ENCODE measurements around the gene PDS5B.
"Not testable (repeated sequence)": the region's sequence is repeated elsewhere in the genome, so short reads cannot be mapped to it uniquely, and the experiment has no call there.

The PDS5B gene, protein sequence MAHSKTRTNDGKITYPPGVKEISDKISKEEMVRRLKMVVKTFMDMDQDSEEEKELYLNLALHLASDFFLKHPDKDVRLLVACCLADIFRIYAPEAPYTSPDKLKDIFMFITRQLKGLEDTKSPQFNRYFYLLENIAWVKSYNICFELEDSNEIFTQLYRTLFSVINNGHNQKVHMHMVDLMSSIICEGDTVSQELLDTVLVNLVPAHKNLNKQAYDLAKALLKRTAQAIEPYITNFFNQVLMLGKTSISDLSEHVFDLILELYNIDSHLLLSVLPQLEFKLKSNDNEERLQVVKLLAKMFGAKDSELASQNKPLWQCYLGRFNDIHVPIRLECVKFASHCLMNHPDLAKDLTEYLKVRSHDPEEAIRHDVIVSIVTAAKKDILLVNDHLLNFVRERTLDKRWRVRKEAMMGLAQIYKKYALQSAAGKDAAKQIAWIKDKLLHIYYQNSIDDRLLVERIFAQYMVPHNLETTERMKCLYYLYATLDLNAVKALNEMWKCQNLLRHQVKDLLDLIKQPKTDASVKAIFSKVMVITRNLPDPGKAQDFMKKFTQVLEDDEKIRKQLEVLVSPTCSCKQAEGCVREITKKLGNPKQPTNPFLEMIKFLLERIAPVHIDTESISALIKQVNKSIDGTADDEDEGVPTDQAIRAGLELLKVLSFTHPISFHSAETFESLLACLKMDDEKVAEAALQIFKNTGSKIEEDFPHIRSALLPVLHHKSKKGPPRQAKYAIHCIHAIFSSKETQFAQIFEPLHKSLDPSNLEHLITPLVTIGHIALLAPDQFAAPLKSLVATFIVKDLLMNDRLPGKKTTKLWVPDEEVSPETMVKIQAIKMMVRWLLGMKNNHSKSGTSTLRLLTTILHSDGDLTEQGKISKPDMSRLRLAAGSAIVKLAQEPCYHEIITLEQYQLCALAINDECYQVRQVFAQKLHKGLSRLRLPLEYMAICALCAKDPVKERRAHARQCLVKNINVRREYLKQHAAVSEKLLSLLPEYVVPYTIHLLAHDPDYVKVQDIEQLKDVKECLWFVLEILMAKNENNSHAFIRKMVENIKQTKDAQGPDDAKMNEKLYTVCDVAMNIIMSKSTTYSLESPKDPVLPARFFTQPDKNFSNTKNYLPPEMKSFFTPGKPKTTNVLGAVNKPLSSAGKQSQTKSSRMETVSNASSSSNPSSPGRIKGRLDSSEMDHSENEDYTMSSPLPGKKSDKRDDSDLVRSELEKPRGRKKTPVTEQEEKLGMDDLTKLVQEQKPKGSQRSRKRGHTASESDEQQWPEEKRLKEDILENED (N-terminal part only)

DNA sequence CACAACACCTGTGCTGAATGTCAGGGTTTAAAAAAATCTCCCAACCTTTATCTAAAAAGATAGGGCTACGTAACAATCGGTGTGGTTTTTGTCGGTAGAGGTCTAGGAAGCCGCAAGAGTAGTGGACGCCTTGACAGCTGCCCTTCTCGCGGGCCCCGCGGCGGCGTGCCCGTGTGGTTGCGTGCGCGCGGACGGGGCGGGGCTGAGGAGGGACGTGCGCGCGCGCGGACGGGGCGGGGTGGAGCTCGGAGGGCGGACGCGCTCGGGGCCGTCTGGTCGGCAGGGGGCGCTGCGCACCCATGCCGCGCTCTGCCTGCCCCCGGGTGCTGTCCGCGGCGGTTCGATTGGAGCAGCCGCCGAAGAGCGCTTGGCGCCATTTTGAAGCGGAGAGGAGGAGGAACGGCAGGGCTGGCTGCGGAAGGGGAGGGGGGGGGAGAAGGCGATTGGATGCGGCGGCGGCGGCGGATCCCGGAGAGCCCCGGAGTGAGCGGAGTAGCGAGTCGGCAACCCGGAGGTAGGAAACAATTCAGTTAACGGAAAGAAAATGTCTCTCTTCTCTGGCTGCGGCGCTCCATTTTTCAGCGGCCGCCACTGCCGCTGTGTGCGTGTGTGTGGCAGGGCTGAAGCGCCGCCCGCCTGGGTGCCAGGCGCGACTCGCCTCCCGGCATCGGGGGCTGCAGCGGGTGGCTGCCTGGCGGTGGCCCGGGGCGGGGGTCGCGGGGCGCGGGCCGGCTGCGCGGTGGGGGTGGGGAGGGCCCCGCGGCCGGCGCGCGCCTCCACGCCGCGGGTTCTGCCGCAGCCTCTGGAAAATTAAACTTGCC lies at the start of gene PDS5B:
Gene PDS5B (plus strand): TSS at position 373 of the 821 bp plus-strand sequence. CDS start 62,321 bp downstream, outside the sequence.
- Mint-ChIP-seq H3K36me3 (ENCODE audit: low read depth) (peaks cover 5% of the 10 kb centered on the region), H3K27me3 (peaks cover 8% of the 10 kb centered on the region), H3K27ac (peak within 1 kb of the TSS; percentile 89), H3K4me3 (peak within 1 kb of the TSS; percentile 92), H3K9me3 (no peaks in the 10 kb centered on the region), H3K4me1 (ENCODE audit: low read depth) (peaks cover 37% of the 10 kb centered on the region)
- intact Hi-C loops (cut with micrococcal nuclease), result loop anchor here (1.0 to 5.0 kb wide), 4 partner anchors 53 to 1141 kb away; no protein-coding TSS in a partner anchor

DNA sequence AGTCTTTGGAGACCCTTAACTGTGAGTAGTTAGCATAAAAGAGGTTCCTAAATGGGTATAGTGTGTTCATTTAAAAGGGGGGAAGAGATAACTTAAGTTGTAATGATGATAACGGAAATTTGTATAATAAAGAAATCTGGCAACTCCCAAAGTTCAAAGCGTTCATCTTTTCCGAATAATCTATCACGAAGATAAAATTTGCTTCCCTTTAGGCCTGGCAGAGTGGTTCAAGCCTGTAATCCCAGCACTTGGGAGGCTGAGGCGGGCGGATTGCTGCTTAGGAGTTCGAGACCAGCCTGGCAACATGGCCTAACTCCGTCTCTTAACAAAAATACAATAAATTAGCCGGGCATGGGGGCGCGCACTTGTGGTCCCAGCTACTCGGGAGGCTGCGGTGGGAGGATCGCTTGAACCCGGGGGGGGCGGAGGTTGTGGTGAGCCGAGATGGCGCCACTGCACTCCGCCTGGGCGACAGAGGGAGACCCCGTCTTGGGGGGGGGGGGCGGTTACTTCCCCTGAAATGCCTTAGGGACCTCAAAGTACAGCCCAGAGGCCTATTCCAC lies 48.6 kb upstream of the PDS5B start:
- H3K36me3 Mint-ChIP-seq (ENCODE audit: low read depth), result peaks cover 48% of the 10 kb centered on the region
- H3K4me1 Mint-ChIP-seq (ENCODE audit: low read depth), result peaks cover 48% of the 10 kb centered on the region

DNA sequence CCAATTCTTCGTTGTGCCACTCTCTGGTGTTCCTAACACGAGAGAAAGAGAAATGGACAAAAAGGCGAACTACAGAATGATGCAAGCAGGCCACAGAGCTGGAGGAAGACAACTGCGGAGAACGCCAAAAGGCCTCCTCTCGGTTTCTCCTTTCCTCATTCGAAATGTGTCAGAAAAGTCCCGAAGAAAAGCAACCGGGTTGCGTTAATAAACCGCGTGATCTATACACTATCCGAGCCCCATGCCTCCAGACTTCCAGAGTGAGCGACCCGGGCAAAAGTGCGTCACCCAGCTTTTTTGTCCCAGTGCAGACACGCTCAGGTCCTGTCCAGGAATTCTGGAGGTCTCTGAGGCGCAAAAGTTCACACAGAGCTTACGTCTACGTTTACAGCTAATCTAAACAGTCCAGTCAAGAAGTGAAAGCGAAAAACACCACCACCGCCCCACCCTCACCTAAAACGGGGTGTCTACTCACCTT lies 48.1 kb upstream of the PDS5B start:
- intact Hi-C loops (cut with micrococcal nuclease), result loop anchor here (2.0 to 5.0 kb wide), 5 partner anchors 44 to 1004 kb away; partner anchors contain the start of genes BRCA2, N4BP2L1 and ZAR1L
- peak overlapping the region; percentile 94 for H3K4me3 Mint-ChIP-seq
- H3K9me3 Mint-ChIP-seq, result no peaks in the 10 kb centered on the region
- H3K27ac Mint-ChIP-seq, result peak overlapping the region; percentile 98
- H3K4me1 Mint-ChIP-seq (ENCODE audit: low read depth), result peaks cover 46% of the 10 kb centered on the region
- peaks cover 45% of the 10 kb centered on the region for H3K36me3 Mint-ChIP-seq (ENCODE audit: low read depth)
- H3K27me3 Mint-ChIP-seq, result no peaks in the 10 kb centered on the region

More for the DNA sequence above, 48.6 kb upstream of the PDS5B start:
- Mint-ChIP-seq H3K27ac (peak overlapping the region; percentile 98), H3K9me3 (no peaks in the 10 kb centered on the region), H3K27me3 (no peaks in the 10 kb centered on the region), H3K4me3 (peak overlapping the region; percentile 94)
- intact Hi-C loops (cut with micrococcal nuclease), result loop anchor here (2.0 to 5.0 kb wide), 5 partner anchors 45 to 1005 kb away; partner anchors contain the start of genes BRCA2, N4BP2L1 and ZAR1L

DNA sequence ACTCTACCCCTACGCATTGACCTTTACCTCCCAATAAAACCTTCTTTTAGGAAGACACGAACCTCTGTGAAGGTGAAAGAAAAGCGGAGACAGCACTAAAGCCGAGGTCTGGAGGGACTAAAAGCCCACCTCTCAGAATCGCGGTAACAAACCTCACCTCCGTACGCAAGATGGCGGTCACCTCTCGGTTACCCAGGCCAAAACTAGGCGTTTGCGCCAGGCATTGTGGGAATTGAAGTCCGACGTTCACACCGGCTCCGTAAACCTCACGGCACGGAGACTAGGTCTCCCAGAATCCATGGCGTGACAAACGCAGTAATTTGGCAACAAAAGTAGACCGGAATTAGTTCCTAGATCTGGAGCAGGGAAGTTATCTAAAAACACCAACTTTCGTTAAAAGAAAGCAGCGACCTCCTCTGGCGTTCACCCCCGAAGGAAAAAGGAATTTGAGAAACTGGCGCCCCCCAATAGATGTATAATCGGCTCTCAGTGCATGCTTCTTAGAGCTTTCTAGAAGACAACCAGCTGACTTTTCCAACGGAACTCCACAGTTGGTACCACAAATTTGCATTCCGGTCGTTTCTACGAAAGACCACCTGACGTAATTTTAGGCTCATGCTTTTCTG lies 47.5 kb upstream of the PDS5B start, which contains the start of gene N4BP2L2:
Gene N4BP2L2 (minus strand): TSS at position 175 of the 626 bp plus-strand sequence. CDS start 1,768 bp downstream, outside the sequence.
- Mint-ChIP-seq H3K27ac (peak within 1 kb of the TSS; percentile 98), H3K4me3 (peak within 1 kb of the TSS; percentile 94), H3K27me3 (no peaks in the 10 kb centered on the region), H3K9me3 (no peaks in the 10 kb centered on the region), H3K4me1 (ENCODE audit: low read depth) (peaks cover 40% of the 10 kb centered on the region), H3K36me3 (ENCODE audit: low read depth) (peaks cover 40% of the 10 kb centered on the region)
- intact Hi-C loops (cut with micrococcal nuclease), result loop anchor here (2.0 to 5.0 kb wide), 5 partner anchors 44 to 1004 kb away; partner anchors contain the start of genes BRCA2, N4BP2L1 and ZAR1L

DNA sequence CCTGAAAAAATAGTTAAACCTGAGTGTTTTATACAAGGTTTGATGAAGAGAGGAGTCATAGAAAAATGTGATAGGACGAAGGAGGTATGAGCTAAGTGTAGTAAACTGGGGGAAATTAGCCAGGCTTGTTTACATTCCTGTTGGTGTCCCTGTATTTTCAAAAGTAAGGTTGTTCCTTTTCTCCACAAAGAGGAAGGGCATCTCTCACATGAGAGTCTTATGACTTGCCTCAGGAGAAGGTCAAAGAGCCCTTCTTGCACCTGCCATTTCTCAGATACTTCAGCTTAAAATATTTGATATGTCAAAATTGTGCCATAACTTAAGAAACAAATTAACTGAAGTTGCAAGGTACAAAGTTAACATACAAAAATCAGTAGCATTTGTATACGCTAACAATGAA lies 44.0 kb upstream of the PDS5B start:
- Mint-ChIP-seq H3K36me3 (ENCODE audit: low read depth) (peaks cover 11% of the 10 kb centered on the region), H3K4me1 (ENCODE audit: low read depth) (peaks cover 12% of the 10 kb centered on the region), H3K27me3 (no peaks in the 10 kb centered on the region), H3K27ac (no peak overlapping the region), H3K4me3 (no peak overlapping the region), H3K9me3 (no peaks in the 10 kb centered on the region)
- intact Hi-C loops (cut with micrococcal nuclease), result no loop called here

DNA sequence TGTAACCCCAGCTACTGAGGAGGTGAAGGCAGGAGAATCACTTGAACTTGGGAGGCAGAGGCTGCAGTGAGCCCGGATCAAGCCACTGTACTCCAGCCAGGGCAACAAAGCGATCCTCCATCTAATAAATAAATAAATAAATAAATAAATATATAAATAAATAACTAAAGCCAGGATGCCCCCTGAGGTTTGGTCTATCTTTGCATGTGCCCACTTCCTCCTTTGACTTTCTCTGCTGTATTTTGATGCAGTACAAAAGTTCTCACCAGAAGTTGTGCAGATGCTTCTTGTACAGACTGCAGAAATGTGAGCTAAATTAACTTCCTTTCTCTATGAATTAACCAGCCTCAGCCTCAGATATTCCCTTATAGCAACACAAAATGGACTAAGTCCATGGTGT lies 41.2 kb upstream of the PDS5B start:
- H3K4me3 Mint-ChIP-seq, result no peak overlapping the region
- peaks cover 20% of the 10 kb centered on the region for H3K4me1 Mint-ChIP-seq (ENCODE audit: low read depth)
- no peak overlapping the region for H3K27ac Mint-ChIP-seq
- H3K9me3 Mint-ChIP-seq, result no peaks in the 10 kb centered on the region
- H3K36me3 Mint-ChIP-seq (ENCODE audit: low read depth), result no peaks in the 10 kb centered on the region
- intact Hi-C loops (cut with micrococcal nuclease), result no loop called here
- no peaks in the 10 kb centered on the region for H3K27me3 Mint-ChIP-seq

DNA sequence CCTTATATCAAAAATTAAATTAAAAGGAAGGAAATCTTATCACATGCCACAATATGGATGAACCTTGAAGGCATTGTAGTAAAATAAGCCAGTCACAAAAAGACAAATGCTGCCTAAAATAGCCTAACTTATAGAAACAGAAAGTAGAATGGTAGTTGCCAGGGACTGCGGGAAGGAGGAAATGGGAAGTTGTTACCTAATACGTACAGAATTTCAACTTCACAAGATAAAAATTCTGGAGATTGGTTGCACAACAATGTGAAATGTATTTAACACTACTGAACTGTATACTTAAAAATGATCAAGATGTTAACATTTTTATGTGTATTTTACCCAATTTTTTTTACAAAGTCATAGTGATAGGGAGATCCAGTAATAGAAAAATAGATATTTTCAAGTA lies 37.4 kb upstream of the PDS5B start:
- Mint-ChIP-seq H3K9me3 (no peaks in the 10 kb centered on the region), H3K36me3 (ENCODE audit: low read depth) (no peaks in the 10 kb centered on the region), H3K4me1 (ENCODE audit: low read depth) (peaks cover 15% of the 10 kb centered on the region), H3K27ac (peak overlapping the region; percentile 47), H3K27me3 (no peaks in the 10 kb centered on the region), H3K4me3 (peak overlapping the region; percentile 4)
- intact Hi-C loops (cut with micrococcal nuclease), result no loop called here

DNA sequence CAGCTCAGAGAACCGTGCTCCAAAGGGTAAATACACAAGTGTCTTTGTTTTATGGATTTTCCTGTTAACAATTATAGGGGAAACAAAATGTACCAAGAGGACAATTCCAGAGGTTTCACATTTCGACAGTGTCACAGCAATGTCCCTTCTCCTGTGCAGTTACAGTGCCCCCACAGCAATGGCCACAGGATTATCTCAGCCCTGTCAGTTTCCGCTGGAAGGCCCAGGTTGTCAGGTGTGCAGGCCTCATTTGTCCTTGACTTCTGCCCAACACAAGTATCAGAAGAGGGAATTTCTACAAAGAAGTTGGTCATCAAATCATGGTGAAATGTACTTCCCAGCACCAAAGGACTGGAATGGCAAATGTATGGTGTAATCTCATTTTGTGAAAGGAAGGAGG lies 36.5 kb upstream of the PDS5B start:
- Mint-ChIP-seq H3K27me3 (no peaks in the 10 kb centered on the region), H3K36me3 (ENCODE audit: low read depth) (no peaks in the 10 kb centered on the region), H3K27ac (no peak overlapping the region), H3K4me3 (no peak overlapping the region), H3K4me1 (ENCODE audit: low read depth) (peaks cover 15% of the 10 kb centered on the region), H3K9me3 (no peaks in the 10 kb centered on the region)
- intact Hi-C loops (cut with micrococcal nuclease), result no loop called here

DNA sequence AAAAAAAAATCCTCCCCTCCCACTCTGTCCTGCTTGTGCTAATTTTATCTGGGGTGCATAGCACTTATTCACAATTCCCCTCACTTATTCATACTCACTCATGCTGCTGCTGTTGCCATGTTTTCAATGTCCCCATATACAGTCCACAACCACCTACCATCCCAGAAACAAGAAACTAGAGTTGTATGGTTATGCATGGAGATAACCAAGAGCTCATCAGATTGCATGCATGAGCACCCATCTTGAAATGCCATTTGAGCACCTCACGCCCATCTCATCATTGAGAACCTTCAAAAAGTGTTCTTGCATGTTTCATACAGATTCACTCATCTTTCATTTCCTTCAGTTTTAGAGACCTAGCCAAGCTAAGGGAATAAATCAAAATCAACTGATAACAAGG lies 32.5 kb upstream of the PDS5B start:
- H3K36me3 Mint-ChIP-seq (ENCODE audit: low read depth), result no peaks in the 10 kb centered on the region

DNA sequence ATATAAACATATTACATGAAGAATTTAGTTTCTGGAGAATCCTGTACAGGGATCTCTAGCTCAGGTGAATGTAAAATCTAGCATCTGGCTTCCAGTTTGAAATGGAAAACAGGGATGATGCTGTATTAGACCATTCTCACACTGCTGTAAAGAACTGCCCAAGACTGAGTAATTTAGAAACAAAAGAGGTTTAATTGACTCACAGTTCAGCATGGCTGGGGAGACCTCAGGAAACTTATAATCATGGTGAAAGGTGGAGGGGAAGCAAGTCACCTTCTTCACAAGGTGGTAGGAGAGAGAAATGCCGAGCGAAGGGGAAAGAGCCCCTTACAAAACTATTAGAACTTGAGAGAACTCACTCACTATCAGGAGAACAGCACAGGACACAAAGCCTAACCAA lies 30.6 kb upstream of the PDS5B start:
- peaks cover 7% of the 10 kb centered on the region for H3K9me3 Mint-ChIP-seq
- no peaks in the 10 kb centered on the region for H3K4me1 Mint-ChIP-seq (ENCODE audit: low read depth)

More for the DNA sequence above, 32.5 kb upstream of the PDS5B start:
- Mint-ChIP-seq H3K4me3 (no peak overlapping the region), H3K4me1 (ENCODE audit: low read depth) (peaks cover 11% of the 10 kb centered on the region), H3K27ac (no peak overlapping the region), H3K27me3 (no peaks in the 10 kb centered on the region), H3K9me3 (no peaks in the 10 kb centered on the region)
- intact Hi-C loops (cut with micrococcal nuclease), result no loop called here

DNA sequence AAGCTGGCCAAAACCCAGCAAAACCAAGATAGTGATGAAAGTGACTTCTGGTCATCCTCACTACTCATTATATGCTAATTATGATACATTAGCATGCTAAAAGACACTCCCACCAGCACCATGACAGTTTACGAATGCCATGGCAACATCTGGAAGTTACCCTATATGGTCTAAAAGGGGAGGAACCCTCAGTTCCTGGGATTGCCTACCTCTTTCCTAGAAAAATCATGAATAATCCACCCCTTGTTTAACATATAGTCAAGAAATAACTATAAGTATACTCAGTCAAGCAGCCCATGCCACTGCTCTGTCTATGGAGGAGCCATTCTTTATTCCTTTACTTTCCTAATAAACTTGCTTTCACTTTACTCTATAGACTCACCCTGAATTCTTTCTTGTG lies 25.4 kb upstream of the PDS5B start:
- H3K36me3 Mint-ChIP-seq (ENCODE audit: low read depth); H3K27ac Mint-ChIP-seq; H3K4me1 Mint-ChIP-seq (ENCODE audit: low read depth); intact Hi-C loops (cut with micrococcal nuclease); H3K27me3 Mint-ChIP-seq; H3K4me3 Mint-ChIP-seq: not testable (repeated sequence)
- H3K9me3 Mint-ChIP-seq, result peaks cover 24% of the 10 kb centered on the region

More for the DNA sequence above, 30.6 kb upstream of the PDS5B start:
- Mint-ChIP-seq H3K4me3 (no peak overlapping the region), H3K36me3 (ENCODE audit: low read depth) (no peaks in the 10 kb centered on the region), H3K27ac (no peak overlapping the region), H3K27me3 (no peaks in the 10 kb centered on the region)
- intact Hi-C loops (cut with micrococcal nuclease), result no loop called here

DNA sequence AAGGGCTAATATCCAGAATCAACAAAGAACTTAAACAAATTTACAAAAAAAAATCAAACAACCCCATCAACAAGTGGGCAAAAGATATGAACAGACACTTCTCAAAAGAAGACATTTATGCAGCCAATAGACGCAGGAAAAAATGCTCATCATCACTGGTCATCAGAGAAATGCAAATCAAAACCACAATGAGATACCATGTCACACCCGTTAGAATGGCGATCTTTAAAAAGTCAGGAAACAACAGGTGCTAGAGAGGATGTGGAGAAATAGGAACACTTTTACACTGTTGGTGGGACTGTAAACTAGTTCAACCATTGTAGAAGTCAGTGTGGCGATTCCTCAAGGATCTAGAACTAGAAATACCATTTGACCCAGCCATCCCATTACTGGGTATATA lies 10.6 kb upstream of the PDS5B start:
- intact Hi-C loops (cut with micrococcal nuclease); H3K36me3 Mint-ChIP-seq (ENCODE audit: low read depth); H3K27me3 Mint-ChIP-seq: not testable (repeated sequence)

More for the DNA sequence above, 10.6 kb upstream of the PDS5B start:
- not testable (repeated sequence) for H3K27ac Mint-ChIP-seq; H3K4me3 Mint-ChIP-seq; H3K4me1 Mint-ChIP-seq (ENCODE audit: low read depth)
- peaks cover 25% of the 10 kb centered on the region for H3K9me3 Mint-ChIP-seq
